Measurements from ENCODE around the gene SPATS2L. TPM values are rescaled to one million over a fixed set of nuclear protein-coding genes. Genes with fewer than 3 reads are reported as not detected.

Gene SPATS2L
- total RNA-seq, 1 donor, result 65.6 TPM

DNA sequence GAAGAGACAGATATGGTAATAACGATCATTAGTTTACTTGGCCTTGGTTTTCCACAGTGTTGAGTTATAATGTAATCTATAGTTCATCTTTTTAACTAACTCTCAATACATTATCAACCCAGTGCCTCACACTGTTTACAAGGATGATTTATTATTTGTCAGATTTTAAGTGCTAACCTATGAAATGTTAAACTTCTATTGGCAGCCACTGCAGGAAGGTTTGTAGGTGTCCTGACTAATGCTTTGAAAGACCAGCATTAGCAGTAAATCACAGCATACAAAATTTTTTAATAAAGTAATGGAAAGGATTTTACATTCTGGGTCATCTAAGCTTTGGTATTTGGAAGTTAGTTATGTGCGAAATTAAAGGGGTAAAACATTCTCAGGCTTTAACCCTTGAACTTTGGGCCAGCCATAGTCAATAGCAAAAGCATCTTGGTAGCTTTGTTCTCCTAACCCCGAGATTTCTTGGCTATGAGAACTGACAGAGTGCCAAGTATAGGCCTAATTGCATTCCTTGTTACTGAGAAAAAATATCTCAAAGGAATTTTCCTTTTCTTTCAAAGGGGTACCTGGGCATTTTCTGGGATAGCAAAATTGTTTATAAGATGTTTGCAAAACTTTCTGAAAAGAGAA is 30.6 kb downstream of the SPATS2L start:
- TF ChIP-seq, protein P1, sequence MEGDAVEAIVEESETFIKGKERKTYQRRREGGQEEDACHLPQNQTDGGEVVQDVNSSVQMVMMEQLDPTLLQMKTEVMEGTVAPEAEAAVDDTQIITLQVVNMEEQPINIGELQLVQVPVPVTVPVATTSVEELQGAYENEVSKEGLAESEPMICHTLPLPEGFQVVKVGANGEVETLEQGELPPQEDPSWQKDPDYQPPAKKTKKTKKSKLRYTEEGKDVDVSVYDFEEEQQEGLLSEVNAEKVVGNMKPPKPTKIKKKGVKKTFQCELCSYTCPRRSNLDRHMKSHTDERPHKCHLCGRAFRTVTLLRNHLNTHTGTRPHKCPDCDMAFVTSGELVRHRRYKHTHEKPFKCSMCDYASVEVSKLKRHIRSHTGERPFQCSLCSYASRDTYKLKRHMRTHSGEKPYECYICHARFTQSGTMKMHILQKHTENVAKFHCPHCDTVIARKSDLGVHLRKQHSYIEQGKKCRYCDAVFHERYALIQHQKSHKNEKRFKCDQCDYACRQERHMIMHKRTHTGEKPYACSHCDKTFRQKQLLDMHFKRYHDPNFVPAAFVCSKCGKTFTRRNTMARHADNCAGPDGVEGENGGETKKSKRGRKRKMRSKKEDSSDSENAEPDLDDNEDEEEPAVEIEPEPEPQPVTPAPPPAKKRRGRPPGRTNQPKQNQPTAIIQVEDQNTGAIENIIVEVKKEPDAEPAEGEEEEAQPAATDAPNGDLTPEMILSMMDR (IDR thresholded peaks at IDR 0.05; ENCODE audit: insufficient read depth, low read depth, low read length), result no peak
- H3K4me3 ChIP-seq (ENCODE audit: low read depth, low read length), result no peak overlapping the region
- DNase-seq (ENCODE audit: low read depth), result no peak

DNA sequence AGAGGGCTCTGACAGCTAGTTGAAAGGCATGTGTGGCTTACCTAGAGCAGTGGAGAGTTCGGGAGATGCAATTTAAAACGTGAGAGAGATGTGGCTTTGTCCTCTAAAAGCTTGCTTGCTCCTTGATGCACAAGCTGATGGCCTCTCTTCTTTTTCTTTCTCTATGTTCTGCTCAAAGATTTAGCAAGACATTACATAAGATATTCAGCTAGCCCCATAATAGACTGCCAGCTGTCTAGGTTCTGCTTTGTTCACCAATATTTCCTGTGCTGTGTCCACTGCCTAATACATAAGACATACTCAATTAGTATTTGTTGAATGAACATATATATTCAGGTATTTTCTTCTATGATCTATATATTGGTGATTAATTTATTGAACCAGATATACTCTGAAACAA is 31.1 kb downstream of the SPATS2L start:
- no peak for DNase-seq (ENCODE audit: low read depth)
- TF ChIP-seq, protein P1 (IDR thresholded peaks at IDR 0.05; ENCODE audit: insufficient read depth, low read depth, low read length), result no peak
- H3K4me3 ChIP-seq (ENCODE audit: low read depth, low read length), result no peak overlapping the region

DNA sequence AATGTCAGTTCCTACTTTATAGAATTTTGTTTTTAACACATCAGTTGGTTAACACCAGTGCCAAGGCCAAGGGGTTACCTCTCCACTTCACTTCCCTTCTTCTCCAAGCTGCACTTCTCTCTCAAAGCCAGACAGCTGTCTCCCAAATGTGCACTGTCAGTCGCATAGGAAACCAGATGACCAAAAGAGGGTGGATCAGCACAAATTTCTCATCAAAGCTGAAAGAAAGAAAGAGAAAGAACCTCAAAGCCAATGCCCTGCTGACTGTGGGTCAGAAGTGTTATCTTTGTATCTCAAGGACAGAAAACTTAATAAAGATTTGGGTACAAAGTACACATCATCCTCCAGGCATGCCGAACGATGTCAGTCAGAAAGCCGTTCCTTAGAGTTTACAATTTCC is 32.2 kb downstream of the SPATS2L start:
- no peak overlapping the region for H3K4me3 ChIP-seq (ENCODE audit: low read depth, low read length)
- no peak for DNase-seq (ENCODE audit: low read depth)
- TF ChIP-seq, protein P1 (IDR thresholded peaks at IDR 0.05; ENCODE audit: insufficient read depth, low read depth, low read length), result no peak

DNA sequence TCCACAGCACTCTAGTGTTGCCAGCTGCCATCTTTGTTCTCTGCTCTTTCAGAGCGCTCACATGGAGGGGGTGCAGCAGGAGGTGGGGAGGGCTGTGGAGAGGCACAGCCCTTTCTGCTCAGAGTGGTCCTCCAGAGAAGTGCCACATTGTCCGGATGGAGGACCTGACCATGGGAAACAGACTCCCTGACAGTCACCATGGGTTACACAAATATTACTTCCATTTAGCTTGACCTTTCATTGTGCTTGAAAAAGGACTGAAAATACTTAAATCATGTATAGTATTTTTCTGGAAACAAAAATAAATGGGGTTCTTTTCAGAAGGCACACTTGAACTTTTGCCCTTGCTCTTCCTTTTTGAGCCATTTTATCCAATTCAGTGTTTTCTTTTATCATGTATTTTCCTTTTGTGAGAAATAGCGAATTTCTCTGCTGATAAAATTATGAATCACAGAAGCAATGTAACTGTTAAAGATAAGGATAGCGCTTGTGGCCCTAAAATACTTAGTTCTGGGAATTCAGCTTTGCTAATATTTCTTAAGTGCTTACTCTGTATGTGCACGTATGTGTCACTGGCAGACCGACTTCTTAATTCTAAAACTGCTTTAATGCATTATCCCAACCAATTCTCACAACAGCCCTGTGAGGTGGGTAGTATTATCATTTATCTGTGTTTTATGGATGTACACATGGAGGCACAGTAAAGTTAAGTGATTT is 34.2 kb downstream of the SPATS2L start:
- H3K4me3 ChIP-seq (ENCODE audit: low read depth, low read length), result no peak overlapping the region
- DNase-seq (ENCODE audit: low read depth), result no peak
- TF ChIP-seq, protein P1 (IDR thresholded peaks at IDR 0.05; ENCODE audit: insufficient read depth, low read depth, low read length), result no peak

DNA sequence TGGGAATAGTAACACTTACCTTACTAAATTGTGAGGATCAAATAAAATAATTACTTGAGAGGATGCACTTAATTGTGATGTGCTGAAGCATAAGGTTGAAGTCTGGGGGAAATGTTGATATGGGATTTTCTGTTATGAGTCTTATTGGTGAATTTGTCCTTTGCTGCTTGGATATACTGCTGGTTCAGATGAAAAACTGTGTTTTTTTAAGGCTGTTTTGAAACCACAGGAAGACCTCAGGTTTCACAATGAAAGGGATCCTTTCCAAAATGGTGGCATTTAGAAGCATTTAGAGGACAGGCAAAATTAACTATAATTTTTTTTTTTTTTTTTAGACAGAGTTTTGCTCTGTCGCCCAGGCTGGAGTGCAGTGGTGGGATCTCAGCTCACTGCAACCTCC is 34.9 kb downstream of the SPATS2L start:
- no peak overlapping the region for H3K4me3 ChIP-seq (ENCODE audit: low read depth, low read length)
- no peak for DNase-seq (ENCODE audit: low read depth)
- TF ChIP-seq, protein P1 (IDR thresholded peaks at IDR 0.05; ENCODE audit: insufficient read depth, low read depth, low read length), result no peak

DNA sequence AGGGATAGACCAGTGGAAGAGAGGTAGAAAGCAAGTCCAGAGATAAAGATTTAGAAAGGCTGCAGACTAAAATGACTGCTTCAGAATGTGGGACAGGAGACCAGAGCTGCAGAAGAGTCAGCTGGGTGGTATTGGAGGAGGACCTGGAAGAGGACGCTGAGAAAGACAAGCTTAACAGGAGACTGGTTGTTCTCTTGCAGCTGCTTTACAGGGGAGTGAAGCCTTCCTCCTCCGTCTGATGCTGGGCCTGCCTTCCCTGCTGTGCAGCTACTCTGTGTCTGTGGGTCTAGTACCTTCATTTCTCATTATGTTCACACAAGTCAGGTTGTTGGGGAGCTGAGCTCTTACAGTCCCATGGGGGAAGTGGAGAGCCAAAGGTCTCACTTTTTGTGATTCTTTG is 35.7 kb downstream of the SPATS2L start:
- no peak overlapping the region for H3K4me3 ChIP-seq (ENCODE audit: low read depth, low read length)
- no peak for DNase-seq (ENCODE audit: low read depth)
- TF ChIP-seq, protein P1 (IDR thresholded peaks at IDR 0.05; ENCODE audit: insufficient read depth, low read depth, low read length), result no peak

Measured in fibroblast of villous mesenchyme (primary cell).